K562 (cell line): ENCODE data around the gene IL27RA. TPM values are rescaled to one million over a fixed set of nuclear protein-coding genes. Genes with fewer than 3 reads are reported as not detected.

Experiments used
- ELF1 ChIP-seq: fragments of 200-800 bp; sonication (Bioruptor generic); IDR thresholded peaks from 2 replicates; pipeline ENCODE4 v1.6.1; 2016; ENCODE audit warnings: missing genetic modification characterization, missing compliant biosample characterization
- NR2C2 ChIP-seq, 2 experiments: fragments of 200-800 bp in 1 of 2; sonication (Bioruptor generic) in 1 of 2; sonication (generic) in 1 of 2; formaldehyde crosslinking in 1 of 2; IDR thresholded peaks; 2 replicates each; pipeline versions ENCODE4 v1.6.1 to v1.8.0; 2016 to 2022; ENCODE audit warnings: mild to moderate bottlenecking in 1 of 2, missing compliant biosample characterization in 1 of 2, missing genetic modification characterization in 1 of 2, missing genetic modification reagents in 1 of 2
- PHF21A ChIP-seq: fragments of 450-650 bp; IDR thresholded peaks from 2 replicates; pipeline ENCODE4 v1.6.1; 2017; ENCODE audit warnings: low read depth, borderline replicate concordance
- polyA plus RNA-seq, 8 experiments: library from polyadenylated mRNA; depleted of rRNA in 4 of 8; stranded (reverse) in 5 of 8; unstranded in 3 of 8; fragments of >200 nt; fragmentation: Nextera tagmentation in 2 of 8; fragmentation: Illumina TruSeq in 1 of 8; extraction: Ambion mirVana in 2 of 8; extraction: Trizol in 1 of 8; gene quantifications; 2 replicates each; pipeline versions ENCODE4 v1.2.1 to v1.2.3, GENCODE V29; 2011 to 2014; ENCODE audit warnings: inconsistent platforms in 1 of 8, missing spikeins in 1 of 8
- total RNA-seq, 7 experiments: library from RNA; depleted of rRNA in 6 of 7; stranded (reverse); fragments of >200 nt in 6 of 7; fragmentation: Illumina TruSeq in 2 of 7; extraction: Trizol in 2 of 7; gene quantifications; 2 replicates each; pipeline versions ENCODE4 v1.2.1 to v1.2.3, GENCODE V29; 2011 to 2021; ENCODE audit warnings: low replicate concordance in 1 of 7
- TF ChIP-seq, protein P1 (sequence below): fragments of 250-450 bp; sonication (Bioruptor Pico); IDR thresholded peaks from 2 replicates; pipeline ENCODE4 v1.8.0; 2022; ENCODE audit warnings: inconsistent platforms, mild to moderate bottlenecking, moderate library complexity, borderline replicate concordance
- TF ChIP-seq, protein P2 (sequence below): sonication (generic); formaldehyde crosslinking; IDR thresholded peaks from 2 replicates; pipeline ENCODE4 v1.8.0; 2022; ENCODE audit warnings: mild to moderate bottlenecking, low read depth, missing genetic modification reagents
- TF ChIP-seq, protein P3 (sequence below), 2 experiments: fragments of 450-650 bp; formaldehyde crosslinking in 1 of 2; IDR thresholded peaks; 2 replicates each; pipeline versions ENCODE4 v1.4.0 to v1.6.1; 2014 to 2020; ENCODE audit warnings: mild to moderate bottlenecking in 2 of 2, borderline replicate concordance in 1 of 2, low read depth in 1 of 2
- TF ChIP-seq, protein P4 (sequence below): sonication (generic); formaldehyde crosslinking; IDR thresholded peaks from 2 replicates; pipeline ENCODE4 v1.8.0; 2023; ENCODE audit warnings: mild to moderate bottlenecking, missing genetic modification reagents

IL27RA gene
- total and polyA plus RNA-seq, 9 of the 15 experiments (the other 6 are each of a cell fraction or from before 2014, with no cell fraction given) = 1.9 to 15.9 (median 12.0) TPM

DNA sequence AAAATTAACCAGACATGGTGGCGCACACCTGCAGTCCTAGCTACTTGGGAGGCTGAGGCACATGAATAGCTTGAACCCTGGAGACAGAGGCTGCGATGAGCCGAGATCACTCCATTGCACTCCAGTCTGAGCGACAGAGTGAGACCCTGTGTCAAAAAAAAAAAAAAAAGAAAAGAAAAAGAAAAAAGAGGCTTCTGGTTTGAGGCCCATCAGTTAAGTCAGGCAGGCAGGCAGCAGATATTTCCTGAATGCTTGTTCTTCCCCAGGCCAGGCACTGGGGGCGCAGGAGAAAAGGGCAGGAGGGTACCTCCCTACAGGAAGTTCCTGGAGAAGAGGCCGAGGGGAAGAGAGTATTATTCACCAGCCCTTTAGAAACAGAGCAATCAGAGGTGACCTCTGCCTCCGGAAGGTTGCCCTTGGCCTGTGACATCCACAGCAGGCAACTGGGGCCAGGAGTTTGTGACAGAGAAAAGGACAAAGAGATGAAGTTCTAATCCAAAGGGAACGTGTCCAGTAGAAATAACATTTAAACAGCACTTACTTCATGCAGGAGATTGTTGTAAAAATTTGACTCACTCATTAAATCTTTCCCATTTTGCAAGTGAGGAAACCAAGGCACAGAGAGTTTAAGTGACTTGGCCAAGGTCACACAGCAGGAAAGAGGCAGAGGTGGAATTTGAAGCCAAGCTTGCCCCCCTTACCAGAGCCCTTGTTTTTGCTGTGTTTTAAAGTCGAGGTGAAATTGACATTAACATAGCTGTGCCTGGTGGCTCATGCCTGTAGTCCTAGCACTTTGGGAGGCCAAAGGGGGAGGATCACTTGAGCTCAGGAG, 7.9 kb upstream of the IL27RA start (continued):
- TF ChIP-seq, protein P1, sequence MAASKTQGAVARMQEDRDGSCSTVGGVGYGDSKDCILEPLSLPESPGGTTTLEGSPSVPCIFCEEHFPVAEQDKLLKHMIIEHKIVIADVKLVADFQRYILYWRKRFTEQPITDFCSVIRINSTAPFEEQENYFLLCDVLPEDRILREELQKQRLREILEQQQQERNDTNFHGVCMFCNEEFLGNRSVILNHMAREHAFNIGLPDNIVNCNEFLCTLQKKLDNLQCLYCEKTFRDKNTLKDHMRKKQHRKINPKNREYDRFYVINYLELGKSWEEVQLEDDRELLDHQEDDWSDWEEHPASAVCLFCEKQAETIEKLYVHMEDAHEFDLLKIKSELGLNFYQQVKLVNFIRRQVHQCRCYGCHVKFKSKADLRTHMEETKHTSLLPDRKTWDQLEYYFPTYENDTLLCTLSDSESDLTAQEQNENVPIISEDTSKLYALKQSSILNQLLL (CRISPR knock-in tag) = no peak
- TF ChIP-seq, protein P2, sequence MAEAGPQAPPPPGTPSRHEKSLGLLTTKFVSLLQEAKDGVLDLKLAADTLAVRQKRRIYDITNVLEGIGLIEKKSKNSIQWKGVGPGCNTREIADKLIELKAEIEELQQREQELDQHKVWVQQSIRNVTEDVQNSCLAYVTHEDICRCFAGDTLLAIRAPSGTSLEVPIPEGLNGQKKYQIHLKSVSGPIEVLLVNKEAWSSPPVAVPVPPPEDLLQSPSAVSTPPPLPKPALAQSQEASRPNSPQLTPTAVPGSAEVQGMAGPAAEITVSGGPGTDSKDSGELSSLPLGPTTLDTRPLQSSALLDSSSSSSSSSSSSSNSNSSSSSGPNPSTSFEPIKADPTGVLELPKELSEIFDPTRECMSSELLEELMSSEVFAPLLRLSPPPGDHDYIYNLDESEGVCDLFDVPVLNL (CRISPR knock-in tag) = no peak
- 0 out of 2 replicates have a peak, but pooled peaks have one; percentile 39 for TF ChIP-seq ELF1 (tag)
- TF ChIP-seq, protein P3, sequence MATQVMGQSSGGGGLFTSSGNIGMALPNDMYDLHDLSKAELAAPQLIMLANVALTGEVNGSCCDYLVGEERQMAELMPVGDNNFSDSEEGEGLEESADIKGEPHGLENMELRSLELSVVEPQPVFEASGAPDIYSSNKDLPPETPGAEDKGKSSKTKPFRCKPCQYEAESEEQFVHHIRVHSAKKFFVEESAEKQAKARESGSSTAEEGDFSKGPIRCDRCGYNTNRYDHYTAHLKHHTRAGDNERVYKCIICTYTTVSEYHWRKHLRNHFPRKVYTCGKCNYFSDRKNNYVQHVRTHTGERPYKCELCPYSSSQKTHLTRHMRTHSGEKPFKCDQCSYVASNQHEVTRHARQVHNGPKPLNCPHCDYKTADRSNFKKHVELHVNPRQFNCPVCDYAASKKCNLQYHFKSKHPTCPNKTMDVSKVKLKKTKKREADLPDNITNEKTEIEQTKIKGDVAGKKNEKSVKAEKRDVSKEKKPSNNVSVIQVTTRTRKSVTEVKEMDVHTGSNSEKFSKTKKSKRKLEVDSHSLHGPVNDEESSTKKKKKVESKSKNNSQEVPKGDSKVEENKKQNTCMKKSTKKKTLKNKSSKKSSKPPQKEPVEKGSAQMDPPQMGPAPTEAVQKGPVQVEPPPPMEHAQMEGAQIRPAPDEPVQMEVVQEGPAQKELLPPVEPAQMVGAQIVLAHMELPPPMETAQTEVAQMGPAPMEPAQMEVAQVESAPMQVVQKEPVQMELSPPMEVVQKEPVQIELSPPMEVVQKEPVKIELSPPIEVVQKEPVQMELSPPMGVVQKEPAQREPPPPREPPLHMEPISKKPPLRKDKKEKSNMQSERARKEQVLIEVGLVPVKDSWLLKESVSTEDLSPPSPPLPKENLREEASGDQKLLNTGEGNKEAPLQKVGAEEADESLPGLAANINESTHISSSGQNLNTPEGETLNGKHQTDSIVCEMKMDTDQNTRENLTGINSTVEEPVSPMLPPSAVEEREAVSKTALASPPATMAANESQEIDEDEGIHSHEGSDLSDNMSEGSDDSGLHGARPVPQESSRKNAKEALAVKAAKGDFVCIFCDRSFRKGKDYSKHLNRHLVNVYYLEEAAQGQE (IDR thresholded peaks at IDR 0.05; ENCODE audit: borderline replicate concordance) = no peak; the same call in 1 of the 2 replicates
- TF ChIP-seq, protein P3 (CRISPR knock-in tag; IDR thresholded peaks at IDR 0.05; ENCODE audit: low read depth) = no peak
- no peak for TF ChIP-seq NR2C2 (CRISPR knock-in tag; IDR thresholded peaks at IDR 0.05)
- peak; percentile 83 for TF ChIP-seq NR2C2 (tag; IDR thresholded peaks at IDR 0.05)
- no peak for TF ChIP-seq PHF21A
- TF ChIP-seq, protein P4, sequence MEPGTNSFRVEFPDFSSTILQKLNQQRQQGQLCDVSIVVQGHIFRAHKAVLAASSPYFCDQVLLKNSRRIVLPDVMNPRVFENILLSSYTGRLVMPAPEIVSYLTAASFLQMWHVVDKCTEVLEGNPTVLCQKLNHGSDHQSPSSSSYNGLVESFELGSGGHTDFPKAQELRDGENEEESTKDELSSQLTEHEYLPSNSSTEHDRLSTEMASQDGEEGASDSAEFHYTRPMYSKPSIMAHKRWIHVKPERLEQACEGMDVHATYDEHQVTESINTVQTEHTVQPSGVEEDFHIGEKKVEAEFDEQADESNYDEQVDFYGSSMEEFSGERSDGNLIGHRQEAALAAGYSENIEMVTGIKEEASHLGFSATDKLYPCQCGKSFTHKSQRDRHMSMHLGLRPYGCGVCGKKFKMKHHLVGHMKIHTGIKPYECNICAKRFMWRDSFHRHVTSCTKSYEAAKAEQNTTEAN (CRISPR knock-in tag) = no peak
